Loucy (cell line): ENCODE results near the gene KIF3B.

Source experiments
- EZH2phosphoT487 ChIP-seq: fragments of 200-600 bp; IDR thresholded peaks from 2 replicates; pipeline ENCODE4 v1.6.1; 2018; ENCODE audit warnings: antibody characterized with exemption, mild to moderate bottlenecking, moderate library complexity, borderline replicate concordance
- TF ChIP-seq, protein P1 (sequence below): fragments of 200-600 bp; sonication (generic); conservative IDR thresholded peaks from 2 replicates; pipeline ENCODE4 v1.5.1; 2014; ENCODE audit warnings: mild to moderate bottlenecking, antibody characterized with exemption, low read length

DNA sequence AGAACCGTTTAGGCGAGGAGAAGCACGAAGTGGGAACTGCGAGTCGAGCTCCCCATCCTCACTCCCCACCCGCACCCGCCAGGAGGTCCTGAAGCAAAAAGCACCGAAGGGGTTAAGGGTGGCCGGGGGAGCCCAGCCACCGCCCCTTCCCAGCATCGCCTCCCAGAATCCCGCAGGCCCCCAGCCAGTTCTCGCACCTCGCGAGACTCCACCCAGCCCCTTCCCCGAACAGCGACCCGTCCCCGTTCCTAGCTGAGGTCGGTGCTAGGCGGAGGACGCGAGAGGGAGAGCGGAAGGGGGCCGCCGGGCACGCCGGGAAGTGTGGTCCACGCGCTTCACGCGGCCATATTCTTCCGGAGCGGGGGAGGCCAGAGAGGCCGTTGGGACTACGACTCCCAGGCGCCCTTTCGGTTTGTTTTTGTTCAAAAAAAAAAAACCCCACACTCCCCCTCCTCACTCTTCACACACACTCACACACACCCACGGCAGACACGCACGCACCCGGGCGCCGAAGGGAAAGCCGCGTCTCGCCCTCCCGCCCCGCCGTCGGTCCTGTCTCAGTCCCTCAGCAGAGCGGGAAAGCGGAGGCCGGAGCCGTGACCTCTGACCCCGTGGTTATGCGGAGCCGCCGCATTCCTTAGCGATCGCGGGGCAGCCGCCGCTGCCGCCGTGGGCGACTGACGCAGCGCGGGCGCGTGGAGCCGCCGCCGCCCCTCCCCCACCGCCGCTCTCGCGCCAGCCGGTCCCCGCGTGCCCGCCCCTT is 80.6 kb downstream of the KIF3B start, which contains the start of gene ASXL1:
- TF ChIP-seq, protein P1, sequence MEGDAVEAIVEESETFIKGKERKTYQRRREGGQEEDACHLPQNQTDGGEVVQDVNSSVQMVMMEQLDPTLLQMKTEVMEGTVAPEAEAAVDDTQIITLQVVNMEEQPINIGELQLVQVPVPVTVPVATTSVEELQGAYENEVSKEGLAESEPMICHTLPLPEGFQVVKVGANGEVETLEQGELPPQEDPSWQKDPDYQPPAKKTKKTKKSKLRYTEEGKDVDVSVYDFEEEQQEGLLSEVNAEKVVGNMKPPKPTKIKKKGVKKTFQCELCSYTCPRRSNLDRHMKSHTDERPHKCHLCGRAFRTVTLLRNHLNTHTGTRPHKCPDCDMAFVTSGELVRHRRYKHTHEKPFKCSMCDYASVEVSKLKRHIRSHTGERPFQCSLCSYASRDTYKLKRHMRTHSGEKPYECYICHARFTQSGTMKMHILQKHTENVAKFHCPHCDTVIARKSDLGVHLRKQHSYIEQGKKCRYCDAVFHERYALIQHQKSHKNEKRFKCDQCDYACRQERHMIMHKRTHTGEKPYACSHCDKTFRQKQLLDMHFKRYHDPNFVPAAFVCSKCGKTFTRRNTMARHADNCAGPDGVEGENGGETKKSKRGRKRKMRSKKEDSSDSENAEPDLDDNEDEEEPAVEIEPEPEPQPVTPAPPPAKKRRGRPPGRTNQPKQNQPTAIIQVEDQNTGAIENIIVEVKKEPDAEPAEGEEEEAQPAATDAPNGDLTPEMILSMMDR: no peak
- TF ChIP-seq EZH2phosphoT487: no peak
